GM19193 (cell line): Measurements from ENCODE around the gene PAQR4.

Experiments used
- POLR2A ChIP-seq: IDR thresholded peaks from 4 replicates; pipeline ENCODE4 v1.6.1; 2011; ENCODE audit not compliant: insufficient read depth, insufficient read length; ENCODE audit errors: extremely low read depth

Gene PAQR4

DNA sequence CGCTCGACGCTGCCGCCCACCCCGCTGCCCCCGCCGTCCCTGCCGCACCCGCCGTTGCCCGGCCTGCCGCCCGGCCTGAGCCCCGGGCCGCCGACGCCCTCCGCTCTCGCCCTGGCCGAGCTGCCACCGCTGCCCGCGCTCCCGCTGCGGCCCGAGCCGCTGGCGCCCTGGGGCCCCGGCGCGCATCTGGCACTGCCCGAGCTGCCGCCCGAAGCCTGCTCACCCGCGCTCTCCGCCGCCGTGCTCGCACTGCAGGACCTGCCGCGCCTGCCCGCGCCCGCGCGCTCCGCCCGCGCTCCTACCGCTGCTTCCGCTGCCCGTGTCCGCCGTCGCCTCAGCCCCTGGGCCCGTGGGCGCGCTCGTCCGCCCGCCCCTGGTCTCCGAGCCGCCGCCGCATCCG is 35.2 kb downstream of the PAQR4 start:
- no peak for TF ChIP-seq POLR2A

DNA sequence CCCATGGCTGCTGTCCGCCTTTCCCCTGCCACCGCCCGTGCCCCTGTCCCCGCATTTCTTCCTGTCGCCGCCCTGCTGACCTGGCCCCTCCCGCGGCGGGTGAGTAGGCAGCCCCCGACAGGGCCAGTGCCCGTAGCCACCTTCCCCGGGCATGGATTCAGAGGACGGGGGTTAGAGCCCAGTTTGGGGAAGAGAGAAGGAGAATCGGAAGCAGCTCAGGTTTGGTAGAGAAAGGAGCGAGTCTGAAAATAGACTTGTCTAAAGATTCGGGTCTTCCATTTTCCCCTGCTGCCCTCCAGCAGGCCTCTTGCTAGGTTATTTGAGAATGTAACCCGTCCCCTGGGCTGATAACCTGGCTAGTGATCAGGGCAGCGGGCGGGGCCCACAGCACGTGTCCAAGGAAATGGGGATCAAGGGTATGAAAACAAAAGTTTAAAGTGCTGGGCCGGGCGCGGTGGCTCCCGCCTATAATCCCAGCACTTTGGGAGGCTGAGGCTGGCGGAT is 35.7 kb downstream of the PAQR4 start:
- TF ChIP-seq POLR2A = no peak

DNA sequence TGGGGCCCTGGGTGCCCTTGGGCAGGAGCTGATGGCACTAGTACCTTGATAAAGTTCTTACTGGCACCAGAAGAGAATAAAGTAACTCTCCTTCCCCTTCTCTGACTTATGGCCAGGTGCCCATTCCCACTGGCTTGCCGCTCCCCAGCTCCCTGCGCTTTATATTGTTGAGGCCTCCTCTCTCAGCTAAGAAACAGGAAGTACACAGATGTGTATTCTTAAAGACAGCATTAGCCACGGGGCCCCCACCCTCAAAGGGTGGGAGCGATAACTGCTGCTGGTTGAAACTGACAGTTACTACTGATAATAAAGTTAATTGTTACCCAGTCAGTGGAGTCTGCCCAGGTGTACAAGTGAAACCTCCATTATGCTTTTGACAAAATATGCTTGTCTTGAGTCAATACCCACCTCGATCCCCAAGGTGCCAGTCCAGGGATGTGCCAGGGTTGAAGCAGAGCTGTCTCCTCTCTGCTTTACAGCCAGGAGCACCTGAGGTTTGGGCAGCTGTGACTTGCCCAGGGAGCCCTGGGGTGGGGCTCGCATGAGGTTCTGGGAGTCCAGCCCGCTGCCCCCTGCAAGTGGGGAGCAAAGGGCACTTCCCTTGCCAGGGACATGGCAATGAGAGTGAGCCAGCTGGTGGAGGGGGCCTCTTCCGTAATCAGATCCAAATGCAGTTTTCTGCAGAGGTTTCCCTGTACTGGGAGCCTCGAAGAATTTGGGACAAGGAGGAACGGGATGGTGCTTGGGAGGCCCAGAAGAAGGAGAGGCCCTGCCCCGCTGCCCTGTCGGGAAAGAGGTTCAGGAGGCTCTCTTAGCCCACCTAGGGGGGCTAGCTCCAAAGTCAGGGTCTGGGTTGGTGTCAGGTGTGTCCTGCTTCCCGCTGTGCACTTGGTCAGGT is 38.2 kb downstream of the PAQR4 start:
- TF ChIP-seq POLR2A = peak; percentile 14

DNA sequence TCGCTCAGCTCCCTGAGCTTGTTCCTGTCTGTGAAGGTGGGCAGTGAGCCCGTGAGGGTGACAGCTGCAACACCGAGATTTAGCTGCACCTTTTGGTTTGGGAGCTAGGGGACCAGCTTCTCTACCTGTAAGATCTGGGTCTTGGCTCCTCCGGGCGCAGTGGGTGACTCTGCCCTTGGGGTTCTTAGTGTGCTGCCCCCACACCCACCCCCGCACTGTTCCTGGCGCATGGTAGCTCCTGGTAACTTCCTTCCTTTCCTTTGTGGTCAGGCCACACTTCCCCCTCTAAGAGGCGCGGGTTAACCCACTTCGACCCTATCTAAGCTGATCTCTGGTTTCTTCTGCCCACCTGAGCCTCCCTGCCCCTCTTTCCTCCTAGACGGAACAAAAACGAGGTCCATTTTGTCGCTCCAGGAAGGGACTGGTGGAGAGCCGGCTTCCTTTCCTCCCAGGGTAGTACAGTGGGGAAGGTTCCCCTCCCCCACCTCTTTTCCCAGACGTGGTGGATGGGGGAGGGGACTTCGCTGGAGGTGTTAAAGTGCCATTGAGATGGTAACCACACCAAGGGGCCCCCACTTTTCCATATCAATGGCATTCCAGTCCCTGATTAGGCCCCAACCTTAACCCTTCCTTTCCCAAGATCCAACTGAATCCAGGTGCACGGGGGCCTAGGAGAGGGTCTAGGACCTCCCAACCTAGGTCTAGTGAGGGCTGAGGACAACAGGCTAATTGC is 39.0 kb downstream of the PAQR4 start:
- no peak for TF ChIP-seq POLR2A

DNA sequence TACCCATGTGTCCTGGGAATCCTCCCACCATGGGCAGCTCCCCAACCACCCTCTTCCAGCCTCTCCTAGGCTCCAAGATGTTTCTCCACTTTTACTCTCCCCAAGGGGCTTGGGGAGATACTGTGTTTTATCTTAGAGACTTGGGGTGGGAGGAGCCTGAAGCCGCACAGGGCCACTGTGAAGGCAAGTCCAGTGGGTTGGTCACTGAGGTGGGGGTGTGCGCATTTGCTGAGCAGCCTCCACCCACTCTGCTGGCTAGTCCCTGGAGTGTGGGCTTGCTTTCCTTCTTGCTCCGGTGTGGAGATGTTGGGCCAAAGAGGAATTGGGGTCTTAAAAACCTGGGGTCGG is 39.5 kb downstream of the PAQR4 start:
- no peak for TF ChIP-seq POLR2A

DNA sequence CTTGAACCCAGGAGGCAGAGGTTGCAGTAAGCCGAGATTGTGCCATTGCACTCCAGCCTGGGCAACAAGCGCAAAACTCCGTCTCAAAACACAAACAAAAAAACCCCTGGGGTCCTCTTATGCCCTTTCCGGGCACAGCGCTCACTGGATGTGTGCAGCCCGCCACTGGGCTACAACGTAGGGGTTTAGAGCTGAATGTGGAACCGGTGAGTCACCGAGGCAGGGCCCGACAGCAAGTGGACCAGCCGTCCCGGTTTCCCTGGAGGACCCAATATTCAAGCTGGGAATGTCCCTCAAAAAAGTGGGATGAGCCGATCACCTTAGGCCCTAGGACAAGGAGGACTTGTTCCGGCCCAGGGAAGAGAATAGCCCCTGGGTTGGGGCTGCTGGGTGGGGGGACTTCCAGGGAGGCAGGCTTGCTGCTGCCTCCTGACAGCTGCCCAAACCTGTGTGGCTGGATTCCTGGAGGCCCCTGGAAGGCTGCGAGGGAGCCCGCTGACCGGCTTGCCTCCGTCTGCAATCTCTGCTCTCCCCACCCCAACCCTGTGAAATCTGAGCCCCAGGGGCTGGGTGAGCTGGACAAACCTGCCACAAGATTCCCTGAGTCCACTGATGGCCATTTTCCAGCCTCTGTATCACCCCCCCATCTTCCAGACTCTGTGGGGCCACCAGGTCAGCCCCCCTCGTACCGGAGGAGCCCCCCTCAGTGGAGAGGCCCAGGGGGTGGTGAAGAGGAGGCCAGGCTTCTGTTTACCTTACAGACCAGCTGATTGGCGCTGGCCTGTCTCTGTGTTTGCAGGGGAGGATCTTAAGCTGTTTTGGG is 40.6 kb downstream of the PAQR4 start:
- TF ChIP-seq POLR2A = no peak

DNA sequence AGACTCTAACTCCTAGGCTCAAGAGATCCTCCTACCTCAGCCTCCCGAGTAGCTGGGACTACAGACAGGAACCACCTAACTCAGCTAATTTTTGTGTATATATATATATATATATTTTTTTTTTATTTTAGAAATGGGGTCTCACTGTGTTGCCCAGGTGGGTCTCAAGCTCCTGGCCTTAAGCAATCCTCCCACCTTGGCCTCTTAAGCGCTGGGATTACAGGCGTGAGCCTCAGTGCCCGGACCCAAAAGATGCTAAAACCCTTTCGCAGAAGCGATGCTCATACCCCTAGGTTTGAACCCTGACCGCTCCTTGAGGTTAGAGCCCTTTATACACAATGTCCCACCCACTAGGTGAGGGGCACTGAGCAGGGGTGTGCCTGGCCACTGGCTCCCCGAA is 41.4 kb downstream of the PAQR4 start:
- no peak for TF ChIP-seq POLR2A

DNA sequence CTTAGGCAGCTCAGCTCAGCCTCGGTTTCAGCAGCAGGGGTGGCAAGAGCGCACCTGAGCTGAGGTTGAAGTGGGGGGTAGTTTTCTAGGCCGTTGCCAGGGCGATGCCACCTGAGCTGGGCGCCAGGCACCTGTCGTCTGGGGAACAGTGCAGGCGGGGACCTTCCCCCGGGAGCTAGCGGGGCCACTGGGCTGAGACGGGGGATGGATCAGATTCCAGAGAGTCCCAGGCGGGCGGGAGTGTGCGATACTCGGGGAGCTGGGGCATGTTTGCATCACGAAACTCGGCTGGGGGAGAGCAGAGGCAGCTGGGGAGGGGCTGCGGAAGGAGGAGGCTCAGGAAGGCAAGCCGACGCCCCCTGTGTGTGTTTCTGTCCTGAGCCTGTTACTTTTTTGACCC is 43.1 kb downstream of the PAQR4 start:
- no peak for TF ChIP-seq POLR2A

DNA sequence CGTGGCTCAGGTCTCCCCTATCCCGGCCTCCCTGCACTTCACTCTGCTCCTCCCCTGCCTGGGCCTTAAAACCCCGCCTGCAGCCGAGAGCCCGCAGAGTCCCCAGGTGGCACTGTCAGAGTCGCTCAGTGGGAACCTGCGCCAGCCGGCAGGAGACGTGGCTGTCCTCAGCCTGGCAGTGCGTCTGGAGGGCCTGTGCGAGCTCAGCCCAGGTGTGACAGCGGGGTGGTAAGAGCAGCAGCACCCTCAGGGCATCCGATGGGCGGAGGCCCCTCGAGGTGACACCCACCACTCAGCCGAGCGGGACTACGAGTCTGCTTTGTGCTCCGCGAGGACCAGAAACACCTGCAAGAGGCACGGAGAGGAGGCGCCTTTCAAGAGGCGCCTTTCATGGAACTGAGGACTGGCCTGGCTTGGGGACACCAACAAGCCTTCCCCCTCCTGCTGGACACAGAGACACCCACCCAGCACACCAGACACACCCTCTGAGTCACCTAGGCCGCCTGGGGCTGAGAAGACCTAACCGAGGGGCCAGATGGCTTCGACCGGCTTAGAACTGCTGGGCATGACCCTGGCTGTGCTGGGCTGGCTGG is 43.8 kb downstream of the PAQR4 start, which contains the start of gene CLDN9:
CLDN9 (plus strand) TSS at position 96 of the 593 bp plus-strand sequence; CDS start at position 536, 440 bp downstream.
- TF ChIP-seq POLR2A = no peak

DNA sequence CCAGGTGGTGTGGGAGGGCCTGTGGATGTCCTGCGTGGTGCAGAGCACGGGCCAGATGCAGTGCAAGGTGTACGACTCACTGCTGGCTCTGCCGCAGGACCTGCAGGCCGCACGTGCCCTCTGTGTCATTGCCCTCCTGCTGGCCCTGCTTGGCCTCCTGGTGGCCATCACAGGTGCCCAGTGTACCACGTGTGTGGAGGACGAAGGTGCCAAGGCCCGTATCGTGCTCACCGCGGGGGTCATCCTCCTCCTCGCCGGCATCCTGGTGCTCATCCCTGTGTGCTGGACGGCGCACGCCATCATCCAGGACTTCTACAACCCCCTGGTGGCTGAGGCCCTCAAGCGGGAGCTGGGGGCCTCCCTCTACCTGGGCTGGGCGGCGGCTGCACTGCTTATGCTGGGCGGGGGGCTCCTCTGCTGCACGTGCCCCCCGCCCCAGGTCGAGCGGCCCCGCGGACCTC is 44.4 kb downstream of the PAQR4 start:
- no peak for TF ChIP-seq POLR2A

DNA sequence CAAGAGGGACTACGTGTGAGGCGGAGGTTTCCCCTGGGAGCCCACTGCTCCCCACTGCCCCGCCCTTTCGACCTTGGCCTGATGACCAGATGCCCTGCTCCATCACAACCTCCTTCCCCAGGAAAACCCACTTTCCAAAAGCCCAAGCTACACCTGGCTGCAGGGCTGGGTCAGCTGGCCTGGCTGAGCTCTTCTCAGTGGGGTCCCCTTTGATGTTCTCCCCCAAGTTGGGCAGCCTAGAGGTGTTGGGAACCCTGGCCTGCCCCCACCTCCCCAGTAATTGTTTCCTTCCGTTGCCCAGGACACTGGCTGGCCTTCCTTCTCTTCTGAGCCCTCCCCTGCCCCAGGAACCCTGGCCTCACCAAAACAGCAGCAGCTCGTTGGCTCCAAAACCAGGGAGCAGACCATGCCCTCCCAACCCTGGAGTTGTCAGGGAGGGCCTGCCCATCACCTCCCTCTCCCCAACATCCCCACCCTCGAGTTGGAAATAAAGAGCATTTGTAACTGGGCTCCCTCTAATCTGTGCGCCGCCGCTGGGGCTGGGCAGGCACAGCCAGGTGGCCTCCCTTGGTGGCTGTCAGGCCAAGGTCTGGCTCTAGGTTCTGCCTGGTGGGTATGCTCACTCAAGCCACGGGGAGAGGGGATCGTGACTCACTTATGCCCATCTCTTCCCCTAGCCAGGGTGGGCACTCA is 45.0 kb downstream of the PAQR4 start:
- TF ChIP-seq POLR2A = no peak

DNA sequence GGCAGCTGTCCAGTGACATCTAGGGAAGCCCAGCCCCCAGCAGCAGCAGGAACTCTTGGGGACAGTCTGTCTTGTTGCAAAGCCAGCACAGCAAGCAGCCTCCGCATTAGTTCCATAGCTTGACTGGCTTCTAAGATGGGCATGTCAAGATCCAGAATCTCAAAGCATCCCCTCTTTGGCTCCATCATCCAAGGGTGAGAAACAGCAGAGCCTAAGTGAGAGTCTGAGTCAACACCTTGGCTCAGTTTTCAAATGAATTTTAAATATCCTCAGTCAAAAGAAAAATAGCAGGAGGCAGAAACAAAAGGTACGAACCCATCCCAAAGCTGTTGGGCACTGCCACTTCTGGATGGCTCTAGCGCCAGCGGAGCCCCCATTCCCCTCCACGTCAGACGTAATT is 45.8 kb downstream of the PAQR4 start:
- no peak for TF ChIP-seq POLR2A

DNA sequence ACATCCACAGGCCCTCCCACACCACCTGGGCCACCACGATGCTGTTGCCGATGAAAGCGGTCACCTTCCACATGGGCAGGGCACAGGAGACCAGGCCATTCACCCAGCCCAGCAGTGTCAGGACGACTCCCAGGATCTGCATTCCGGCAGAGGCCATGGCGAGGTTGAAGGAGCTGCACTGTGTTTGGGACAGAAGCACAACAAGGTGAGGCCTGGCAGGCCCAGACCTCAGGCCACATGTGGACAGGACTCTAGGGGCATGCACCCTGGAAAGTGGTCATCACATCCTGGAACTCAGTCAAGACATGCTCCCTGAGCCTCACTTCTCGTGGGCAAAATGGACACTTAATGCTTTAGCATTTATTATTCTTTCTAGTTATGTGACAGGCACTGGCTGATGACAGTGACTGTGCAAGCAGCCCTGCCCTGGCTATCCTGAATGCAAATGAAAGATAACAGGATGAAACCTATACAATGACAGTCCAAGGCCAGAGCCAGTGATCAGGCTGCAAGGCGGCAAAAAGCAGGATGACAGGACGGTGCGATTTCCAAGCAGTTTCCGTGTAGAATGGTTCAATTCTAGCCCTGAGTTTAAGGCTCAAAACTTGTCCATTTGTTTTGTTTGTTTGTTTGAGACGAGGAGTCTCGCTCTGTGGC is 46.8 kb downstream of the PAQR4 start:
- TF ChIP-seq POLR2A = no peak
